Measurements from ENCODE around the gene CLCF1.
A peak's percentile ranks its signal among the peaks of the same experiment; 100 is the strongest.

CLCF1 gene

DNA sequence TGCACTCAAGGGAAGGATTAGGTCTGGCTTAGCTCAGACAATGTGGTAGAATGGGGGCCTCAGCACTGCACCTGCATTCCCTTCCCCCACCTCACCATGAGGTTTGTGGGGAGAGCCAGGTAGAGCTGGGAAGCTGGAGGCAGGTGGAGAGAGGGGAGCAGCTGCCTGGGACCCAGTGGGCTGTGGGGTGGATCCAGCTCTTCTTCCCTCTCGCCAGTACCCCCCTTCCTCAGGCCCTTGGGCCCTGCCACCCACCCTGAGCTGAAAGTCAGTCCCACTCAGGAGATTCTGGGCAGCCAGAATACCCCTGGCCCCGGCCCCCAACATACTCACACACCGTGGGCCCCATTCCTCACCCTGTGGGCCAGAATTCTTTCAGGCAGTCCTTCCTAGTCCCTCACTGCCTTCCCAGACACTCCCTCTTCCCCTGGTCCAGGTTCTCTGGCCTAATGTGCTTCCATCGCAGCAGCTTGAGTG, 17.0 kb downstream of the CLCF1 start:
- DNase-seq: no peak

DNA sequence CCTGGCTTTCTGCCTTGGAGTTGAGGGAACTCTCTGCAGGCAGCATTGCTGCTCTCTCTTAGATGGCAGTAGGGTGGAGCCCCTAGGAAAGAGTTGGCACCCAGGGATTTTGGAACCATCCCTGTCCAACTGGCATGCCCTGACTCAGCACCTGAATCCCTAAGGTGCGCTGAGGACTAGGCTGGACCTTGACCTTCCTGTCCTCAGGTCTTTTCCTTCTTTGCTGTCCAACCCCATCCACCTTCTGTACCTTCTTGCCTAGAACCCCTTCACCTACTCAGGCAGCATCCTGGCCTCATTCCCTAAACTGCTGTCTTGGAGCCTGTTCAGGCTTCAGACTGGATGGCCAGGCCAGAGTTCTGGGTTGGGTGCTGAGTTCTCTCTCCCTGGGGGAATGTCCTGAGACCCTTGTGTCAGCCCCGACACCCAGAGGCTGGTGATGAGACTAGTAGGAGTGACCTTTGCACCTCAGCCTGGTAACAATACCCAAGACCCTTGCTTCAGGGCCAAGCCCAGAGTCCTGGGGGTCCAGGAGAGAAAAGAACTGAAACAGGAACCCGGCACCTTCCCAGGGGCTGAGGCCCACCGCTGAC, 17.5 kb downstream of the CLCF1 start:
- no peak for DNase-seq

DNA sequence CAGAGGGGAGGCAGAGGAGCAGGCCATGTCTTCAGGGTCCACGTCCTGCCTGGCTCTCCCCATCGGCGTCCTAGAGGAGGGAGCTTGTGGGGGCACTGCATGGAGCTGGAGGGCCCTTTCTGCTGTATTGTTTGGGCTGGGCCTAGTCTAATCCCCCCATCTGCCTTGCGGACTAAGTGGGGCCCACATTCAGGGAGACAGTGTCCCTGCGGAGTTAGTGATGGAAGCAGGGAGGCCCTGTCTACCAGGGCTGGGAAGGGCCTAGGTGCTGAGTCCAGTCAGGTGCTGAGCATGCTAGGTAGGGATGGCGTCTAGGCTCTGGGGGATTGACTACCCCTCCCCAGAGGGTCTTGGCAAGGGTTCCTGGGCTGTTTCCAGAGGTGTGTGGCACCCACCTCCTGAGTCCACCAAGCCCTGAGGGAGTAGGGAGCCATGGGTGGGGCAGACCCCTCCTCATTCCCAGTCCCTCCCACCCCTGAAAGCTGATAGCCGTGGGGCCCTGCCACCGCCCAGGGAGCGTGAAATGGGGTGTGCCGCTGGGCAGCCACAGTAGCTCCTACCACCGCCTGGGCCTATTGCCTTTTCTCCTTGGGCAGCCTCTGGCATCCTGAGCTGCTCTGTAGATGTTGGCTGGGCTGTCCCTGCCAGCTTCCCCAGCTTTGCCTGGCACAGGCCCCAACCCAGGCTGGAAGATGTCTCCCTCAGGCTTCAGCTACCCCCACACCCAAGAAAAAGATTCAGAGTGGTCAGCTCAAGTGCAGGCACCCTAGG, 18.2 kb downstream of the CLCF1 start:
- no peak for DNase-seq

DNA sequence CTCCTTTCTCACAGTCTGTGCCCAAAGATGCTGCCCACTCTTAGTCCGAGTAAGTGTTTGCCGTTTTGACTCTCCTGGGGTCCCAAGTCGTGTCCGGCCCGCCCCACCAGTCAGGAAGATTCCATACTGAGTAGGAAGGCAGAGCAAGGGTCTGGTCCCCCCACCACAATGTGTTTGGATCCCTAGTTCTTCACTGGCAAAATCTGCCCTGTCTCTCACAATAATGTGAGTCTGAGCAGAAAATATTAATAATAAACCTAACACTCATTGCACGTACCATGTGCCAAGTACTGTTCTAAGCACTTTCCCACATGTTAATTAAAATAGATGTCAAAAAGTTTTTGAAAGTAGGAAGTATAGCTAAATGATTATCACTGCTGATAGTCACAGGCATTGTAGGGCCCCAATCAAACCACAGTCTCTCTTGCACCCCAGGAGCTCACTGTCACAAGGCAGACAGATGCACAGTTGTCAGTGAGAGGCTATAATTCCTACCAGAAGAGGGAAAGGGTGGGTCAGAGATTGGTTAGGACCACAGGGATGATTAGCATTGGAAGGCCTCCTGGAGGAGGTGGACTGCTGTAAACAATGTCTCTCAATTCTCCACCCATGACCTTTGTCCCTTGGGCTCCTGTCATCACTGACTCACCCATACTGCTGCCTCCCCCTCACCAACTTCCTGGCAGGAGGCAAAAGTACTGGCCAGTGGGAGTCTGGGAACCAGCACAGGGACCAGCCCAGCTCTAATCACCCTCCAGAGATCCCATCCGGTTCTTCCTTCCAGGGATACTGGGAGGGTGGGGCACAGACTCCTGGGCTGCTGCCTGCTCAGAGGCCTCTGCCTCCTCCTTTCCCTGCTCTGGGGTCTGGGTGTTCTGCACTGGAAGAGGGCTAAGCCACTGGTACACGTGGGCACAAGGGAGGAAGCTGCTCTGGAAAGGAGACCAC, 19.0 kb downstream of the CLCF1 start:
- no peak for DNase-seq

DNA sequence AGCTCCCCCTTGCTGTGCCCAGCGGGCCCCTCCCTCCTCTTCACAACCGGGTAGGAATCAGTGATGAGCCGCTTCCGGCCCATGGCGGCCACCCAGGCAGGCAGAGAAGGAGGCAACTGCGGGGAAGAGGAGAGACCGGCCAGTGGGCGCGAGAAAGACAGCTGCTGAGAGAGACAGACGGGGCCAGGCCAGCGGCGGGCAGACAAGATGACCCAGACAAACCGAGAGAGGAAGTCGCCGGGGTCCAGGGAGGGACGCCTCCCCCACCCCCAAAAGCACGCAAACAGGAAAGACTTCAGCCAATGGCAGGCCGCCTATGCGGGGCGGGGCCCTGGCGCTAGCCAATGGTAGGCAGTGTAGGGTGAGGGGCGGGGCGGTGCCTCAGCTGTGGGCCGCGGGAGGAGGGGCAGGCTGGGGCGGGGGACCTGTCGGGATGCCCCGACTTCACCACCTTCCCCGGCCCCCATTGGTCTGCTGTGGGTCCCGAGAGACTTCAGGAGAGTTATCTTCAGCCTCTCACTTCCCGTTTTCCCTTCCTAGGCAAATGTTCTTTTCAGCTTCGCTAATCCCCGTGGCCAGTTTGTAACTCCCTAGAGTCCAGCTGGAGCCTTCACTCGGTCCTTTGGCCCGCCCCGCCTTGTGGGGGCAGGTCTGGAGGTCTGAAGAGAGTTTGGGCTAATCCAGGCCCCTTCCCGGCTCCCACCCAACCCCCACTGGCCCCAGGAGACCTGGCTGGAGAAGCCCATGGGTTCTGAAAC, 19.9 kb downstream of the CLCF1 start, which contains the start of gene POLD4:
Gene POLD4, minus strand, starts transcription at position 230 of the 758 bp plus-strand sequence. Its CDS starts 147 bp downstream, at position 83.
- peak; percentile 93 to 96 for DNase-seq

DNA sequence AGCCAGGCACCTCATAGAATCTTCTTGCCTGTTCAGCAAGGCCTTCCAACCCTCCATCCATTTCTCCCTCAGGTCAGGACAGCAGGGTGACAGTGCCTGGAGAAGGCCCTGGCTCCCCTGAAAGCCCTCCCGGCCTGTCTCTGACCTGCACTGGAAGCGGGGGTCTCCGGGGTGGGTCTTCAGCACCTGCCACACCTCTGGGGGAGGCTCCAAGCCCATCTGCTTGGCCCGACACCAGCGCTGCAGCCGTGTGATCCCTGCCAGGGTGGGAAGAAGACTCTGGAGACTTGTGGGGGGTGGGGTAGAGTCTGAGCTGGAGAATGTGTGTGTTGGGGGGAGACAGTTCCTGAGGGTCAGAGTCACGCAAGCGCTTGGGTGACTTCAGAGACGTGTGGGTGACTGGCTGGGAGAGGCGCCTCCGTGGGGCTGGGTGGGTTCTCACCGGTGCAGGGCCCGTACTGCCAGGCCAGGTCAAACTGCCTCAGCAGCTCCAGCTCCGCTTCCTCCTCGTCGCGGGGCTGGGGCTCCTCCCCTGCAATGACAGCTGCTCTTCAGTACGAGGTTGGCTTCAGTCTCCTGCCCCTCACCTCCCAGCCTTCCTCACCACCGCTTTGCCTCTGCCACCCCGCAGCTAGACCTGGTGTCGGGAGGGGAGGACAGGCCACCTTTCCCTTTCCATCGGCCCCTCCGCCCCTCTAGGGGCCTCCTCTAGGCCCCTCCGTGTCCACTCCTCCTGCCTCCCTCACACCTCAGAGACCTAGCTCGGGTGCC, 20.7 kb downstream of the CLCF1 start:
- no peak for DNase-seq

DNA sequence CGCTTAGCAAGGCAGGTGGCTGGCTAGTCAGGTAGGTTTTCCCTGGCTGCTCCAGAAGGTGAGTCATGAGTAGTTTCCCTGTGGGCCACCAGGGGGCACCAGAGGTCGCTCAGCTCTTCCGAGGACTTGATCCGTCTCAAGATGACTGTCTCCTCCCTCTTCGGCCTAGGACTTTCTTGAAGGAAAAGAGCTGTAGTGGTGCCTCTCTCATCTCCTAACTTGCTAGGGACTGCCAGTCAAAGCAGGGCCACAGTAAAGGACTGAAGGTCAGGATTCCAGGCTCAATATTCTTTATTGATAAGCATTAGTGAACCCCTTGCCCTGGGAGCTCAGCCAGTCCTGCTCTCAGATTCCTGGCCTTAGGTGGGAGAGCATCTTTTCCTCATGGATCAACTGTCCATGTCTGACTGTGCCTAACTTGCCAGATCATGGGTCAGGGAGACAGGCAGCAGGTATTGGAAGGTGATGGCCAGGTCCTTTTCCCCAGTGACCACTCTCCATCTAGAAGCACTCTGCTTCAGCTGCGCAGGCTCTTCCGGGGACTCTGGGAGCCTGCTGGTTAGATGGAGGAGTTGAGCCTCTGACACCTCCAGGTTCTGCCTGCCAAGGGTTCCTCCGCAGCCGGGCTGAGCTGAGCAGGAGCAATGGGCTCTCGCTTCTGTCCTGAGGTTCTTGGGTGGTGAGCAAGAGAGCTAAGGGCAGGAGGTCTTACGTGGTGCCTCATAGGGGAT, 22.0 kb downstream of the CLCF1 start:
- DNase-seq: peak; percentile 58 to 64

DNA sequence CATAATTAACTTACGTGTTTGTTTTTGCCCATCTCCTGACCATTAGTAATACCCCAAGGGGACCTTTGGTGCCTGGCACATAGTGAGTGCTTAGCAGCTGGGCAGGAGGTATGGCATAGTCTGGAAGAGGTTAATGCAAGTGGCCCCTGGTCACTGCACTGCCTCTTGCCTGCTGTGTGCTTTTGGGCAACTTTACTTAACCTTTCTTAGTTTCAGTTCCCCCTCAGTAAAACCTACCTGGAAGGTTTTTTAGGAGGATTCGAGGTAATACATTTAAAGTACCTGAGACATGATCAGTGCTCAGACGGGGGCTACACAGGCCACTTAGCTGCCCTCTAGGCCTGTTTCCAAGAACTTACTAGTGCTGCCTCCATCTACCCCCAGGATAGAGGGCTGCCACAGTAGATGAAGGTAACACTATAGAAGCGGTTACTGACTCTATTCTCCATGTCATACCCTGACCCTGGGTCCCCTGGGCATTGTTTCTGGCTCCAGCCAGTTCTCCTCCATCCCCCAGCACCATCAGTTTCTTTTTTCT, 23.4 kb downstream of the CLCF1 start:
- no peak for DNase-seq

DNA sequence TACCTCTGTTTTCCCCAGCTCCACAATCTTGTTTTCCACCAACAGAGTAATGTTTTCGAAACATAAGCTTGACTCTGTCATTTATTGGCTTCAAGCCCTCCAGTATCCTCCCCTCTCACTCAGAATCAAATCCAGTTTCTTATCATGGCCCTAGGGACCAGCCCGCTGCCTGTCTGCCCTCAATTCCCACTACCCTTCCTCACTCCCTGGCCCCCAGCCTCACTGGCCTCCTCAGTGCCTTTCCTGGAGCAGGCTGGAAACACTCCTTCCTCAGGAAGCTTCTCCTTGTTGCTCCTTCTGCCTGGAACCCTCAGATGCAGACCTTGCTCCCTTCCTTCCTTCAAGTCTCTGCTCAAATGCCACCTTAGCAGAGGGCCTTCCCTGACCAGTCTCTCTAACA, 23.9 kb downstream of the CLCF1 start:
- no peak for DNase-seq

DNA sequence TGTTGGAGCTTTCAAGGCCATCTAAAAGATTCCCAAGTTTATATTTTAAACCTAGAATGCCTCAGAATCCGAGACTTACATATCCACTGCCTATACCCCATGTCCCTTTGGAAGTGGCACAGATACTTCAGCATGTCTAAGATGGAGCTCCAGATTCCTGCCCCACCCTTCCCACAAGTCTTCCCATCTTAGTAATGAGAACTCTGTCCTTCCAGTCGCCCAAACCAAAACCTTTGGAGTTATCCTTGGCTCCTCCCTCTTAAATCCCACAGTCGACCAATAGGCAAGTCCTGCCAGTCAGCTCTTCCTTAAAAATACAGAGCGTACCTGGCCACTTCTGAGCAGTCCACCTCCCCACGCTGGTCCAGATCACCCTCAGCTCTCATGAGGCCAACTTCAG, 24.4 kb downstream of the CLCF1 start:
- DNase-seq: no peak

DNA sequence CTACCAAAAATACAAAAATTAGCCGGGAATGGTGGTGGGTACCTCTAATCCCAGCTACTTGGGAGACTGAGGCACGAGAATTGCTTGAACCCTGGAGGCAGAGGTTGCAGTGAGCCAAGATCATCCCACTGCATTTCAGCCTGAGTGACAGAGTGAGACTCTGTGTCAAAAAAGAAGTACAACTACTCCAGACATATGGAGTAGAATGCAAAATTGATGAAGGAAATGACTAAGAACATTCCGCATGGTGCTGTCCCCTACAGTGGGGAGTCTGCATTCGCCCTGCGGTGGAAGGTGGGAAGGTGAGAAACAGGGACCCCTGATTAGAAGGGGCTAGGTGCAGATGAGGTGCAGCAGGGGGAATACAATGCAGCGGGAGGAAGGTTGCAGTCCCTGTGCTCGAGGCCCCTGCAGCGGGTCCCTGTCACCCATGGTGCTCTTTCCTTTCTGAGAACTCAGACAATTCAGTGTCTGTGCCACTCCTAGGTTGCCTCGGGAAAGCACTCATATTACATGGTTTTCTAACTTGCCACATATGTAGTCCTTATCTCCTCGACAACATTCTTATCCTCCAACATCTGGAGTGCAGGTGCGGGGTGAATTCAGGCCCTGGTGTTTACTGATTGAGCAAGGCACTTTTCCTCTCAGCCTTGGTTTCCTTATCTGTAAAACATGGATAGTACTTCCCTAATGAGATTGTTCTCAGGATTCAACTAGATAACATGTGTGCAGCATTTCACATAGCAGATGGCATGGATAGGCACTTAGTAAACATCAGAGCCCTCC, 25.2 kb downstream of the CLCF1 start:
- DNase-seq: no peak

DNA sequence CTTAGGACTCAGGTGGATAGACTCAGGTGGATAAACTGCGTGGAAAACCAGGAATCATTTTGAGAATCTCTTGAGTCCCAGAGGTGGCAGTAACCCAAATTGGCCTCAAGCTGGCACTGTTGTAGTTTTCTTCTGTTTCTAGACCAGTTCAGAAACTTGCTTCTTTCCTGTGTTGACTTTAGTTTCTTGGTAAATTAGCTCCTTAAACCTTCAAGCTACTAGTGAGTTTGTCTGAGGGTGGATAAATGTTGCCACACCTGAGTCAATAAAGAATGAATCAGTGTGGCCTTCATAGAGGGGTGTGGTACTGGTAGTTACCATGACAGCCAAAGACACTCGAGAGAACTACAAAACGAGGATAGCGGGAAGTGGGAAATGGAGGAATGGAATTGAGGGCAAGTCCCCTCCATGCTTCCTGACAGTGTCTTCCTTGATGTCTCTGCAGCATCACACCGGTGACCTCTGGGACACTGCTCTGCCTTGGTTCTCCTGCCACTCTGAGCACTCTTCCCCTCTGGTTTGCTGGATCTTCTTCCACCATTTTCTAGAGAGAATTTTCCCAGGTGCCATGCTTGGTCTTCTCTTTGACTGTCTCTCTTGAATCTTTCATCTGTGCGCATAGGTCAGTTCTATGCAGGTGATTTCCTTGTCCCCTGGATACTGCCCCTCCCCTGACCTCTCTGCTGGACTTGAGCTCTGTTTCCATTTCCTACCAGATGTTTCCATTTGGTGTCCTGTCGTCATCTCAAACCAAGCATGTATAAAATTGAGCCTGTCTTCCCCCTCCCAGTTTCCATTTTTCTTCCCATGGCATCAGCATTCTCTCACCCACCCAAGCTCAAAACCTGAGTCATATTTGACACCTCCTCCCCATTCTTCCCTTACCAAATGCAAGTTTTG, 27.2 kb downstream of the CLCF1 start:
- no peak for DNase-seq

DNA sequence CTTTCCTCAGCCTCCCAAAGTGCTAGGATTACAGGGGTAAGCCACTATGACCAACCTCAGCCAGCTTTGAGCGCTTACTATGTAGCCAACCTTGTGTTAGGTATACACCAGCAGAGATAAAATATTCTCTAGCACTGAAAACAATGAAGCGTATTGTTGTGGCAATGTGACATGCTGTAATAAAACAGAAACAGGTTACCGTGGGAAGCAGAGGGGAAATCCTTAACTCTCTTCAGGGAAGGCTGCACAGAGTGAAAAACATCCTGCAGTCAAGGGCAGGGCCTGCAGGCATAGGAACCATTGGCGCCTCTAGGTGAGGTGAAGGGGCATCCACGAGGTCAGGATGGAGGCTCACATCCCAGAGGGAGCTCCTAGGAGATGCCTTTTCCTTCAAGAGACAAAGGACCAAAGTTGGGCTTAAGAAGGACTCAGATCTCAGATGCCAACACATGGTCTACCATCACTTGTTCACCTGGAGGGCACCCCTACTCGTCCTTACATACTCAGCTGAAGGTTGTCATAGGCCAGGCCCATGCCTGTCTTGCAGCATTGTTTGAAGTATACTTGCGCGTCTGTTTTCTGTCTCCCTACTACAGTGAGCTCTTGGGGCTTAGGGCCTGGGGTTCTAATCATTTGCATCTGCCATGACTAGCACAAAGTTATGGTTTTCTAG, 28.0 kb downstream of the CLCF1 start:
- no peak for DNase-seq

DNA sequence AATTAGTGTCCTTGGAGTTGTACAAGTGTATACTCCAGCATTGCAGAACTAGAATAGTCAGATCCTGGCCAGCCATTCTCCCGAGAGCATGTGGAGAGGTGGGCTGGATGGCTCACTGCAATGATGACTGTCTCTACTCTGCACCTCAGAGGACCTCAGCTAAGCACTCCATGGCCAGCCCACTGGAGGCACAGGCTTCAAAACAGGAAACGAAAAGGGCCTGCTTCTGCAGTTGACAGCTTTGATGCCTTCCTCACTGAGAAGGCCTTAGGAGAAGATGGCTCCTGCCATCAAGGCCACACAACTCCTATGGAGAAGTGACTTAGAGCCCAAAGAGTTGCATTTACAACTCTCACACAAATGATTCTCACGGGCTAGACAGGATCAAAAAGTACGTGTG, 29.1 kb downstream of the CLCF1 start:
- DNase-seq: no peak

DNA sequence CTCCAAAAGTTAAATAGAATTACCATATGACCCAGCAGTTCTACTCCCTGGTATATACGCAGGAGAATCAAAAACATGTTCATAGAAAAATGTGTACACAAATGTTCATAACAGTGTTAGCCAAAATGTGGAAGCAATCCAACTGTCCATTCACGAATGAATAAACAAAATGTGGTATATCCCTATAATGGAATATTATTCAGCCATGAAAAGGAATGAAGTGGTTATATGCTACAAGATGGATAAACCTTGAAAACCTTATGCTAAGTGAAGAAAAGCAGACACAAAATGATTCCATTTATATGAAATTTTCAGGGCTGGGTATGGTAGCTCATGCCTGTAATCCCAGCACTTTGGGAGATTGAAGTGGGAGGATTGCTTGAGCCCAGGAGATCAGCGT, 36.1 kb downstream of the CLCF1 start:
- DNase-seq: no peak

DNA sequence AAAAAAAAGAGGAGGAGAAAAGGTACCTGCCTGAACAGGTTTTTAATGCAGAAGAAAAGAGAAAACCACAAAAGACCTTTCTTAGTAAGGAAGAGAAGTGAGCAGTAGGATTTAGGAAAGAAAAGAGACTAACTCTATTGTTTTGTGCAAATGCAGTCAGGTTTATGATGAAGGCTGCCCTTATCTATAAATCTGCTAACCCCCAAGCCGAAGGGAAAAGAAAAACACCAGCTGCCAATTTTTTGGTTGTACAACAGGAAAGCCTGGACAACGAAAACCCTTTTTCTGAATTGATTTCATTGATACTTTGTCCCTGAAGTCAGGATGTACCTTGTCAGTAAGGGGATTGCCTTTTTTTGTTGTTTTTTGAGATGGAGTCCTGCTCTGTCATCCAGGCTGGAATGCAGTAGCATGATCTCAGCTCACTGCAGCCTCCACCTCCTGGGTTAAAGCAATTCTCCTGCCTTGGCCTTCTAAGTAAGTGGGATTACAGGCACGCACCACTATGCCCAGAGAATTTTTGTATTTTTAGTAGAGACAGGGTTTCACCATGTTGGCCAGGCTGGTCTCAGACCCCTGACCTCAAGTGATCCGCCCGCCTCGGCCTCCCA, 41.2 kb downstream of the CLCF1 start:
- no peak for DNase-seq

DNA sequence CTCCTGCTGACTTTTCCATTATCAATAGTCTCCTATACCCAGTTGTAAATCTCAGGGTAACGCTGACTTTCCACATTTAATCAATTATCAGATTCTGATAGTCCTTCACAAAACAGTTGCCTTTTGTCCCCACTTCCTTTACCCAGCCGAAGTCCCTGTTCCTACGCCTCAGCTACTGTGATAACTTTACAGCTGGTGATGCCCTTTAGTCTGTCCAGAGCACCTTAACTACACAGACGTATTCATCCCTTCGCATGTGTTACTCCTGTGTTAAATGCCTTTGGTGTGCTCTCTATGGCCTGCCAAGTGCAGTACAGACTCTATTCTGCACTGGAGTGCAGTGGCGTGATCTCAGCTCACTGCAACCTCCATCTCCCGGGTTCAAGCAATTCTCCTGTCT, 49.9 kb downstream of the CLCF1 start:
- no peak for DNase-seq

DNA sequence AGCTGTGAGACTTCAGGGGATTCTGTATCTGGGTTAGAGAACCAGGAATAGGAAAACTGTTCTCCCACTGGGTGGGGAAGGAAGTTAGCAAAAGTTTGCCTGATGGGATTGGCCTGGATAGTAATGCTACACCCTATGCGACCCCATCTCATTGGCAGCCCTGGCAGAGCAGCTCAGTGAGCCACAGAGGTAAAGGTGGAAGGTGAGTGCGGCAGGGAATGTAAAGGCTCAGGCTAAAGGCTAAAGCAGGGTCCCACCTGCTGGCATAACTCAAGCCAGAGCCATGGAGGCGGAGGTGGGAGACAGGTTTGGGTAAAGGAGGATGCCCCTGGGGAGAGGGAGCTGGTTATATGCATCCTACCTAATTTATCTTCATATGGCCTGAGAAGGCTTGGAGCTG, 51.3 kb downstream of the CLCF1 start:
- no peak for DNase-seq
